Naive thymus-derived CD4-positive, alpha-beta T cell (primary cell): ENCODE data around the gene DYNLT4. TPM values are rescaled to one million over a fixed set of nuclear protein-coding genes. Genes with fewer than 3 reads are reported as not detected.
"Not testable (repeated sequence)": the region's sequence is repeated elsewhere in the genome, so short reads cannot be mapped to it uniquely, and the experiment has no call there.

ENCODE experiments used
- ATAC-seq: fragments of 150-1000 bp; cut with Tn5 transposase; 2 replicates; pipeline ENCODE4 v1.10.0; 2021; ENCODE audit warnings: mild to moderate bottlenecking, moderate library complexity
- CTCF ChIA-PET: fragments of 350-600 bp; sonication (Branson Sonifier 250); formaldehyde crosslinking; loops from one replicate; lab custom pipeline; 2021; ENCODE audit warnings: antibody characterized with exemption; lab: Charles Lee
- POLR2A ChIA-PET: fragments of 350-600 bp; sonication (Branson Sonifier 250); formaldehyde crosslinking; loops from one replicate; lab custom pipeline; 2021; ENCODE audit warnings: antibody characterized with exemption, inconsistent platforms; lab: Charles Lee
- DNase-seq, 9 donors: peaks; one replicate each; pipeline versions ENCODE4 v3.0.0 to v3.0.0-alpha.2; 2020 to 2022; ENCODE audit warnings: mixed read lengths in 1 of 9
- H3K27ac ChIP-seq: one replicate; pipeline ENCODE4 v1.7.0; 2013; ENCODE audit warnings: mild to moderate bottlenecking, low read depth, low read length, moderate library complexity
- H3K27me3 ChIP-seq, 2 donors: one replicate each; pipeline ENCODE4 v1.7.0; 2013; ENCODE audit warnings: low read length in 2 of 2, mild to moderate bottlenecking in 2 of 2, moderate library complexity in 2 of 2; ENCODE audit not compliant: control insufficient read depth in 2 of 2, insufficient read depth in 2 of 2
- H3K36me3 ChIP-seq, 3 experiments: 1 replicate in 2 of 3; 2 replicates in 1 of 3; pipeline ENCODE4 v1.7.0; 2013; ENCODE audit warnings: low read length in 3 of 3, mild to moderate bottlenecking in 3 of 3, moderate library complexity in 1 of 3; ENCODE audit not compliant: insufficient read depth in 3 of 3, control insufficient read depth in 2 of 3
- H3K4me1 ChIP-seq, 2 donors: one replicate each; pipeline ENCODE4 v1.7.0; 2013; ENCODE audit warnings: low read length in 2 of 2, mild to moderate bottlenecking in 2 of 2, moderate library complexity in 1 of 2; ENCODE audit not compliant: control insufficient read depth in 2 of 2, insufficient read depth in 2 of 2
- H3K4me3 ChIP-seq: 2 replicates; pipeline ENCODE4 v1.7.0; 2013; ENCODE audit warnings: mild to moderate bottlenecking, low read length
- H3K9me3 ChIP-seq, 3 experiments: 1 replicate in 2 of 3; 2 replicates in 1 of 3; pipeline ENCODE4 v1.7.0; 2013; ENCODE audit warnings: low read length in 3 of 3; ENCODE audit not compliant: control insufficient read depth in 2 of 3
- H3K27ac Mint-ChIP-seq, 9 donors: one replicate each; pipeline ENCODE4 v1.8.0; 2020 to 2022; ENCODE audit warnings: mixed read lengths in 9 of 9, mild to moderate bottlenecking in 8 of 9, moderate library complexity in 5 of 9, inconsistent platforms in 2 of 9
- H3K27me3 Mint-ChIP-seq, 5 donors: one replicate each; pipeline ENCODE4 v1.8.0; 2021 to 2022; ENCODE audit warnings: mixed read lengths in 5 of 5, mild to moderate bottlenecking in 1 of 5
- H3K36me3 Mint-ChIP-seq, 5 donors: one replicate each; pipeline ENCODE4 v1.8.0; 2020 to 2022; ENCODE audit warnings: mixed read lengths in 5 of 5, mild to moderate bottlenecking in 3 of 5, inconsistent platforms in 1 of 5
- H3K4me1 Mint-ChIP-seq, 7 donors: one replicate each; pipeline ENCODE4 v1.8.0; 2020 to 2022; ENCODE audit warnings: mixed read lengths in 7 of 7, mild to moderate bottlenecking in 3 of 7, inconsistent platforms in 1 of 7
- H3K4me3 Mint-ChIP-seq, 10 donors: one replicate each; pipeline ENCODE4 v1.8.0; 2020 to 2022; ENCODE audit warnings: mild to moderate bottlenecking in 10 of 10, mixed read lengths in 10 of 10, moderate library complexity in 6 of 10, inconsistent platforms in 2 of 10
- H3K9me3 Mint-ChIP-seq, 11 donors: one replicate each; pipeline ENCODE4 v1.8.0; 2020 to 2022; ENCODE audit warnings: mixed read lengths in 11 of 11, mild to moderate bottlenecking in 4 of 11, inconsistent platforms in 1 of 11, moderate library complexity in 1 of 11
- intact Hi-C, 2 donors: fragments of 100-400 bp; cut with micrococcal nuclease; formaldehyde crosslinking; loops; one replicate each; pipeline ENCODE4 v1.15.1; 2023
- polyA plus RNA-seq, 2 donors: library from polyadenylated mRNA; unstranded; fragments of 300-500 nt; fragmentation: Illumina TruSeq; gene quantifications; one replicate each; pipeline ENCODE4 v1.2.3, GENCODE V29; 2021
- total RNA-seq, 6 experiments: library from RNA in 5 of 6; stranded (reverse) in 5 of 6; gene quantifications; 1 replicate in 5 of 6; 2 replicates in 1 of 6; pipeline ENCODE4 v1.2.3 and lab custom pipeline; 2021 to 2026

DYNLT4 gene
- total and polyA plus RNA-seq, 7 experiments from 2014 or later = 0.31 to 9.7 (median 0.76) TPM; not detected in 1

- H3K9me3 Mint-ChIP-seq, H3K27me3 Mint-ChIP-seq, ATAC-seq, H3K27me3 ChIP-seq, intact Hi-C loops, H3K27ac ChIP-seq, H3K4me3 ChIP-seq, H3K36me3 ChIP-seq, H3K9me3 ChIP-seq: not testable (repeated sequence)
- peaks cover 15 to 45% of the 10 kb centered on the region in 2 donors for H3K4me1 ChIP-seq
- H3K4me3 Mint-ChIP-seq = peak overlapping the region in 3 of 10 donors; percentile 51 to 89 (median 89)
- H3K27ac Mint-ChIP-seq = peak overlapping the region in 6 of 9 donors; percentile 20 to 97 (median 96)
- H3K36me3 Mint-ChIP-seq = peaks cover 0 to 24% (median 0%) of the 10 kb centered on the region in 5 donors
- H3K4me1 Mint-ChIP-seq = peaks cover 50 to 72% (median 60%) of the 10 kb centered on the region in 7 donors
- POLR2A ChIA-PET = interaction anchor here (1.3 to 18.7 kb wide), 4 partner anchors 8 to 29 kb away, joined by 3 to 709 read pairs (median 161); partner anchors contain the start of gene PLK3
- peak in 1 of 9 donors; percentile 4 for DNase-seq
- CTCF ChIA-PET = interaction anchor here (0.7 kb wide), 1 partner anchor 9 kb away, joined by 4 read pairs; the partner anchor contains the start of gene DYNLT4
Measured at GRCh38 chr1:44815926-44816325, 8.8 kb upstream of the DYNLT4 start.

- no peaks in the 10 kb centered on the region for H3K9me3 ChIP-seq
- Mint-ChIP-seq H3K9me3 (peaks cover 0 to 8% (median 0%) of the 10 kb centered on the region in 11 donors), H3K27me3 (peaks cover 0 to 3% (median 0%) of the 10 kb centered on the region in 5 donors), H3K4me3 (peak overlapping the region in 9 of 10 donors; percentile 45 to 94 (median 89)), H3K27ac (peak overlapping the region in 8 of 9 donors; percentile 95 to 100 (median 99)), H3K4me1 (peaks cover 52 to 77% (median 63%) of the 10 kb centered on the region in 7 donors), H3K36me3 (peaks cover 0 to 29% (median 0%) of the 10 kb centered on the region in 5 donors)
- ChIA-PET POLR2A (interaction anchor here (0.8 to 18.7 kb wide), 17 partner anchors 11 to 491 kb away, joined by 3 to 709 read pairs (median 4); partner anchors contain the start of genes HECTD3, PLK3, RNU5D-1 and RPS8), CTCF (interaction anchor here (0.6 to 2.7 kb wide), 5 partner anchors 11 to 84 kb away, joined by 3 to 10 read pairs (median 3); partner anchors contain the start of gene PLK3)
- no peaks in the 10 kb centered on the region for H3K27me3 ChIP-seq
- H3K4me1 ChIP-seq = peaks cover 45 to 56% of the 10 kb centered on the region in 2 donors
- H3K27ac ChIP-seq = peak overlapping the region; percentile 81
- intact Hi-C loops = no loop called here
- ATAC-seq = no peak
- no peaks in the 10 kb centered on the region for H3K36me3 ChIP-seq
- H3K4me3 ChIP-seq = peak overlapping the region; percentile 66
- no peak for DNase-seq
Measured at GRCh38 chr1:44812822-44813543, 5.8 kb upstream of the DYNLT4 start.

- H3K27me3 ChIP-seq = no peaks in the 10 kb centered on the region
- ChIA-PET POLR2A (interaction anchor here (0.7 to 18.7 kb wide), 9 partner anchors 11 to 726 kb away, joined by 3 to 709 read pairs (median 4); partner anchors contain the start of genes BEST4, EIF2B3 and PLK3), CTCF (interaction anchor here (0.9 to 1.3 kb wide), 2 partner anchors 26 to 82 kb away, joined by 3 read pairs; no protein-coding TSS in a partner anchor)
- intact Hi-C loops = no loop called here
- H3K4me1 ChIP-seq = peaks cover 61 to 70% of the 10 kb centered on the region in 2 donors
- H3K27ac Mint-ChIP-seq = peak overlapping the region; percentile 98 to 100 (median 99)
- no peaks in the 10 kb centered on the region for H3K9me3 ChIP-seq
- peaks cover 0 to 3% (median 0%) of the 10 kb centered on the region in 5 donors for H3K27me3 Mint-ChIP-seq
- ATAC-seq (no peak), DNase-seq (no peak)
- no peak overlapping the region for H3K4me3 ChIP-seq
- peaks cover 0 to 8% (median 0%) of the 10 kb centered on the region in 11 donors for H3K9me3 Mint-ChIP-seq
- H3K36me3 Mint-ChIP-seq = peaks cover 0 to 34% (median 5%) of the 10 kb centered on the region in 5 donors
- H3K27ac ChIP-seq = peak overlapping the region; percentile 91
- H3K4me1 Mint-ChIP-seq = peaks cover 59 to 84% (median 70%) of the 10 kb centered on the region in 7 donors
- H3K4me3 Mint-ChIP-seq = peak overlapping the region; percentile 44 to 90 (median 60)
- peaks cover 0 to 7% (median 0%) of the 10 kb centered on the region in 3 experiments for H3K36me3 ChIP-seq
Measured at GRCh38 chr1:44811234-44811633, 4.1 kb upstream of the DYNLT4 start.

- H3K36me3 Mint-ChIP-seq = peaks cover 0 to 34% (median 6%) of the 10 kb centered on the region in 5 donors
- peaks cover 59 to 84% (median 71%) of the 10 kb centered on the region in 7 donors for H3K4me1 Mint-ChIP-seq
- H3K9me3 ChIP-seq, intact Hi-C loops, DNase-seq, H3K27me3 Mint-ChIP-seq, H3K9me3 Mint-ChIP-seq, ATAC-seq, H3K27me3 ChIP-seq, H3K36me3 ChIP-seq: not testable (repeated sequence)
- Histone ChIP-seq H3K4me3 (peak overlapping the region; percentile 8), H3K4me1 (peaks cover 61 to 70% of the 10 kb centered on the region in 2 donors), H3K27ac (peak overlapping the region; percentile 91)
- ChIA-PET POLR2A (interaction anchor here (0.6 to 18.7 kb wide), 8 partner anchors 11 to 726 kb away, joined by 3 to 709 read pairs (median 22); partner anchors contain the start of genes BEST4, PLK3 and RPS8), CTCF (interaction anchor here (0.6 to 3.4 kb wide), 3 partner anchors 10 to 200 kb away, joined by 3 to 25 read pairs (median 3); partner anchors contain the start of genes HECTD3 and PLK3)
- peak overlapping the region in 9 of 10 donors; percentile 53 to 90 (median 79) for H3K4me3 Mint-ChIP-seq
- peak overlapping the region; percentile 98 to 100 (median 99) for H3K27ac Mint-ChIP-seq
Measured at GRCh38 chr1:44810762-44811105, 3.6 kb upstream of the DYNLT4 start.

- H3K9me3 Mint-ChIP-seq = peaks cover 0 to 8% (median 0%) of the 10 kb centered on the region in 11 donors
- peak in 4 of 9 donors; percentile 17 to 55 (median 36) for DNase-seq
- Histone ChIP-seq H3K4me3 (peak overlapping the region; percentile 8), H3K27ac (peak overlapping the region; percentile 91), H3K4me1 (peaks cover 61 to 70% of the 10 kb centered on the region in 2 donors), H3K9me3 (no peaks in the 10 kb centered on the region), H3K36me3 (peaks cover 0 to 15% (median 4%) of the 10 kb centered on the region in 3 experiments), H3K27me3 (no peaks in the 10 kb centered on the region)
- no peak for ATAC-seq
- H3K27ac Mint-ChIP-seq = peak overlapping the region; percentile 98 to 100 (median 99)
- ChIA-PET CTCF (interaction anchor here (0.6 to 3.4 kb wide), 7 partner anchors 8 to 201 kb away, joined by 3 to 34 read pairs (median 7); partner anchors contain the start of genes HECTD3, PLK3 and RPS8), POLR2A (interaction anchor here (0.6 to 18.7 kb wide), 21 partner anchors 10 to 773 kb away, joined by 3 to 709 read pairs (median 5); partner anchors contain the start of genes BEST4, EIF2B3, HECTD3 and MUTYH)
- H3K36me3 Mint-ChIP-seq = peaks cover 0 to 36% (median 11%) of the 10 kb centered on the region in 5 donors
- H3K27me3 Mint-ChIP-seq = peaks cover 0 to 3% (median 0%) of the 10 kb centered on the region in 5 donors
- H3K4me3 Mint-ChIP-seq = peak overlapping the region in 9 of 10 donors; percentile 74 to 90 (median 82)
- peaks cover 56 to 81% (median 73%) of the 10 kb centered on the region in 7 donors for H3K4me1 Mint-ChIP-seq
- intact Hi-C loops = no loop called here
Measured at GRCh38 chr1:44810101-44810761, 3.1 kb upstream of the DYNLT4 start.
